GM19025 (cell line): ENCODE data around the gene TMEM117.

Source experiments
- ATAC-seq: cut with Tn5 transposase; IDR thresholded peaks from one replicate; pipeline ENCODE4 v1.9.1; 2021; ENCODE audit warnings: mild to moderate bottlenecking, low read depth, moderate library complexity; ENCODE audit not compliant: unreplicated experiment

The TMEM117 gene

DNA sequence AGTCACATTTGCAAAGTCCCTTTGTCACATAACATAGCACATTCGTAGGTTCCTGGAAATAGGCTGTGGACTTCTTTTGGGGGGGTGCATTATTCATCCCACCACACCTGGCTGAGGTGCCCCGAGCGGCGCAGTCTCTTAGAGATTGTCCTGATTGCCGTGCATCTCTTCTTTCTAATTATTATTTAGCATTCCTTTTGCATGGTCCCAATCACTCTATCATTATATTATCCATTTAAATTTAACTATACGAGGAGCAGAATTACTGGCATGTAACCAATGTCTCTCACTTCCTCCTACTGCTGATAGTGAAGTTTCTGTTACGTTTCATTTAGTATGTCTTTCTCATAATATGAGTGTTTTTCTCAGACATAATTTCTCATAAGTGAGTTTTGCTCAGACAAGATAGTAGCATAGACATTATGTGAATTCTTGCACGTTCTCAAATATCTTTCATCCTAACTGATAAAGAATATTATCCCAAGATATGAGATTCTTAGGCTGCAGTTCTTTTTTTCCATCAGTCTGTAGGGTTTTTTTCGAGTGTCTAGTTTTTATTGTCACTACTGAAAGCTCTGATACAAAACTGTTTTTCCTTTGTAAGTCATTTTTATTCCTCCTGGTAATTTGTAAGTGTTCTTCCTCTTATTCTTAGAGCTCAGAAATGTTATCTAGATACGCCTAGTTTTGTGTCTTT lies 595.9 kb downstream of the TMEM117 start:
- ATAC-seq = no peak

DNA sequence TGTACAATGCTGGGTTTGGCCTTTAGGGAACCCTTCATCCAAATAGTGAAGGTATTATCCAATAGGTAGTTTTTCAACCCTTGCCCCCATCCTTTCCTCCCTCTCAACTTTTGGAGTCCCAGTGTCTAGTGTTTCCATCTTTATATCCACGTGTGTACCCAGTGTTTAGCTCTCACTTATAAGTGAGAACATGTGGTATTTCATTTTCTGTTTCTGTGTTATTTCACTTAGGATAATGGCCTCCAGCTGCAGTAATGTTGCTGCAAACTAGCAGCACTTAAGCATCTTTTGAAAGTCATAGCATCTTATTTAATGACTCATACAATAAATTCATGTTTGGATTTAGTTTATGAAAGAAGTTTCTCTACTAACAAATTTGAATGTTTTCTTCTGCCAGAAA lies 597.8 kb downstream of the TMEM117 start:
- no peak for ATAC-seq

DNA sequence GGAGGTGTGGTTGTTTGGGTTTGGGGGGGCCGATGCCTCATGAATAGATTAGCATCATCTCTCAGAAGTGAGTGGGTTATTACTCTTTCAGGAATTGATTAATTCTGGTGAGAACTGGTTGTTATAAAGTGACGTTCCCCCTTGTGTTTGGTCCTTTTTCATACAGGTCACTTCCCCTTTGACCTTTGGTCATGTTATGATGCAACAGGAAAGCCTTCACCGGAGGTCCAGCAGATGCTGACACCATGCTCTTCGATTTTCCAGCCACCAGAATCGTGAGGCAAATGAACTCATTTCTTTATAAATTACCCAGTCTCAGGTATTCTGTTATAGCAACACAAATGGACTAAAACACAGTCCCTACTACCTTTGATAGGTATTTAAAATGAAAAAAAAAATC lies 600.9 kb downstream of the TMEM117 start:
- no peak for ATAC-seq
